Measurements from ENCODE around the gene CD93. TPM values are rescaled to one million over a fixed set of nuclear protein-coding genes. Genes with fewer than 3 reads are reported as not detected.

Gene CD93
- total and polyA plus RNA-seq, 4 donors: 1.5 to 16.0 (median 11.9) TPM

DNA sequence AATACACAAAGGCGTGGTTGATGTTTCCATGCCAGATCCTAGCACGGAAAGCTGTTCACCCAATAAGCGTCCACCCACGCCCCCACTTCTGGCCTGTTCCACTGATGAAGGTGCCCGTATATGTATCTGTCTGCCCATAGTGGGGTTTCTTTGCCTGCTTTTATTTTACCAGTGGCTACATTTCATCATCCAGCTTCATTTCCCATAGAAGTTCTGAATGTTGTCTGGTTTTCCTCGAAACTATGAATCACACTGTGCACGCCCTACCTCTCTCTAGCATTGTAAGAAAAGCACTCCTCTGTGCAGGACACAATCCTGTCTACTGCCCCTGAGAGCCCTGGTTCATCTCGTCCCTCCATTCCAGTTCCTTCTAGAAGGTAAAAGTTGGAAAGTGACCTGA lies 8.8 kb upstream of the CD93 start:
- no peaks in the 10 kb centered on the region for H3K36me3 ChIP-seq (ENCODE audit: control insufficient read depth in 4 of 4, insufficient read depth in 3 of 4, low read depth in 1 of 4, low read length in 3 of 4)
- WGBS: 84% methylated on average over 8 of the region's 8 CpGs
- H3K4me1 ChIP-seq (ENCODE audit: control insufficient read depth in 4 of 4, insufficient read depth in 4 of 4, low read length in 3 of 4): no peaks in the 10 kb centered on the region
- no peak for TF ChIP-seq TAF1 (conservative IDR thresholded peaks at IDR 0.05)
- no peak for TF ChIP-seq HNF4A (conservative IDR thresholded peaks at IDR 0.05)
- TF ChIP-seq, protein P1, sequence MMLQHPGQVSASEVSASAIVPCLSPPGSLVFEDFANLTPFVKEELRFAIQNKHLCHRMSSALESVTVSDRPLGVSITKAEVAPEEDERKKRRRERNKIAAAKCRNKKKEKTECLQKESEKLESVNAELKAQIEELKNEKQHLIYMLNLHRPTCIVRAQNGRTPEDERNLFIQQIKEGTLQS (IDR thresholded peaks at IDR 0.05): no peak
- TF ChIP-seq, protein P2, sequence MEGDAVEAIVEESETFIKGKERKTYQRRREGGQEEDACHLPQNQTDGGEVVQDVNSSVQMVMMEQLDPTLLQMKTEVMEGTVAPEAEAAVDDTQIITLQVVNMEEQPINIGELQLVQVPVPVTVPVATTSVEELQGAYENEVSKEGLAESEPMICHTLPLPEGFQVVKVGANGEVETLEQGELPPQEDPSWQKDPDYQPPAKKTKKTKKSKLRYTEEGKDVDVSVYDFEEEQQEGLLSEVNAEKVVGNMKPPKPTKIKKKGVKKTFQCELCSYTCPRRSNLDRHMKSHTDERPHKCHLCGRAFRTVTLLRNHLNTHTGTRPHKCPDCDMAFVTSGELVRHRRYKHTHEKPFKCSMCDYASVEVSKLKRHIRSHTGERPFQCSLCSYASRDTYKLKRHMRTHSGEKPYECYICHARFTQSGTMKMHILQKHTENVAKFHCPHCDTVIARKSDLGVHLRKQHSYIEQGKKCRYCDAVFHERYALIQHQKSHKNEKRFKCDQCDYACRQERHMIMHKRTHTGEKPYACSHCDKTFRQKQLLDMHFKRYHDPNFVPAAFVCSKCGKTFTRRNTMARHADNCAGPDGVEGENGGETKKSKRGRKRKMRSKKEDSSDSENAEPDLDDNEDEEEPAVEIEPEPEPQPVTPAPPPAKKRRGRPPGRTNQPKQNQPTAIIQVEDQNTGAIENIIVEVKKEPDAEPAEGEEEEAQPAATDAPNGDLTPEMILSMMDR (IDR thresholded peaks at IDR 0.05; ENCODE audit: low read depth, low read length, missing input control): no peak
- TF ChIP-seq YY1 (IDR thresholded peaks at IDR 0.05): no peak
- no peak for TF ChIP-seq NR2F2 (IDR thresholded peaks at IDR 0.05)
- TF ChIP-seq, protein P3, sequence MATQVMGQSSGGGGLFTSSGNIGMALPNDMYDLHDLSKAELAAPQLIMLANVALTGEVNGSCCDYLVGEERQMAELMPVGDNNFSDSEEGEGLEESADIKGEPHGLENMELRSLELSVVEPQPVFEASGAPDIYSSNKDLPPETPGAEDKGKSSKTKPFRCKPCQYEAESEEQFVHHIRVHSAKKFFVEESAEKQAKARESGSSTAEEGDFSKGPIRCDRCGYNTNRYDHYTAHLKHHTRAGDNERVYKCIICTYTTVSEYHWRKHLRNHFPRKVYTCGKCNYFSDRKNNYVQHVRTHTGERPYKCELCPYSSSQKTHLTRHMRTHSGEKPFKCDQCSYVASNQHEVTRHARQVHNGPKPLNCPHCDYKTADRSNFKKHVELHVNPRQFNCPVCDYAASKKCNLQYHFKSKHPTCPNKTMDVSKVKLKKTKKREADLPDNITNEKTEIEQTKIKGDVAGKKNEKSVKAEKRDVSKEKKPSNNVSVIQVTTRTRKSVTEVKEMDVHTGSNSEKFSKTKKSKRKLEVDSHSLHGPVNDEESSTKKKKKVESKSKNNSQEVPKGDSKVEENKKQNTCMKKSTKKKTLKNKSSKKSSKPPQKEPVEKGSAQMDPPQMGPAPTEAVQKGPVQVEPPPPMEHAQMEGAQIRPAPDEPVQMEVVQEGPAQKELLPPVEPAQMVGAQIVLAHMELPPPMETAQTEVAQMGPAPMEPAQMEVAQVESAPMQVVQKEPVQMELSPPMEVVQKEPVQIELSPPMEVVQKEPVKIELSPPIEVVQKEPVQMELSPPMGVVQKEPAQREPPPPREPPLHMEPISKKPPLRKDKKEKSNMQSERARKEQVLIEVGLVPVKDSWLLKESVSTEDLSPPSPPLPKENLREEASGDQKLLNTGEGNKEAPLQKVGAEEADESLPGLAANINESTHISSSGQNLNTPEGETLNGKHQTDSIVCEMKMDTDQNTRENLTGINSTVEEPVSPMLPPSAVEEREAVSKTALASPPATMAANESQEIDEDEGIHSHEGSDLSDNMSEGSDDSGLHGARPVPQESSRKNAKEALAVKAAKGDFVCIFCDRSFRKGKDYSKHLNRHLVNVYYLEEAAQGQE (IDR thresholded peaks at IDR 0.05): no peak
- TF ChIP-seq, protein P4, sequence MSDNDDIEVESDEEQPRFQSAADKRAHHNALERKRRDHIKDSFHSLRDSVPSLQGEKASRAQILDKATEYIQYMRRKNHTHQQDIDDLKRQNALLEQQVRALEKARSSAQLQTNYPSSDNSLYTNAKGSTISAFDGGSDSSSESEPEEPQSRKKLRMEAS (IDR thresholded peaks at IDR 0.05): no peak
- TF ChIP-seq FOXA2 (IDR thresholded peaks at IDR 0.05): no peak
- TF ChIP-seq RAD21 (IDR thresholded peaks at IDR 0.05): no peak
- TF ChIP-seq RXRA (IDR thresholded peaks at IDR 0.05): no peak
- TF ChIP-seq EGR1 (IDR thresholded peaks at IDR 0.05; ENCODE audit: low read depth in 2 of 2): no peak
- no peak for TF ChIP-seq HNF4G (IDR thresholded peaks at IDR 0.05)
- TF ChIP-seq GABPA (IDR thresholded peaks at IDR 0.05 in 1 of 2, conservative IDR thresholded peaks at IDR 0.05 in 1 of 2): no peak
- no peak for TF ChIP-seq SP1 (IDR thresholded peaks at IDR 0.05)
- TF ChIP-seq, protein P5, sequence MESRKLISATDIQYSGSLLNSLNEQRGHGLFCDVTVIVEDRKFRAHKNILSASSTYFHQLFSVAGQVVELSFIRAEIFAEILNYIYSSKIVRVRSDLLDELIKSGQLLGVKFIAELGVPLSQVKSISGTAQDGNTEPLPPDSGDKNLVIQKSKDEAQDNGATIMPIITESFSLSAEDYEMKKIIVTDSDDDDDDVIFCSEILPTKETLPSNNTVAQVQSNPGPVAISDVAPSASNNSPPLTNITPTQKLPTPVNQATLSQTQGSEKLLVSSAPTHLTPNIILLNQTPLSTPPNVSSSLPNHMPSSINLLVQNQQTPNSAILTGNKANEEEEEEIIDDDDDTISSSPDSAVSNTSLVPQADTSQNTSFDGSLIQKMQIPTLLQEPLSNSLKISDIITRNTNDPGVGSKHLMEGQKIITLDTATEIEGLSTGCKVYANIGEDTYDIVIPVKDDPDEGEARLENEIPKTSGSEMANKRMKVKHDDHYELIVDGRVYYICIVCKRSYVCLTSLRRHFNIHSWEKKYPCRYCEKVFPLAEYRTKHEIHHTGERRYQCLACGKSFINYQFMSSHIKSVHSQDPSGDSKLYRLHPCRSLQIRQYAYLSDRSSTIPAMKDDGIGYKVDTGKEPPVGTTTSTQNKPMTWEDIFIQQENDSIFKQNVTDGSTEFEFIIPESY (IDR thresholded peaks at IDR 0.05): no peak
- no peak for TF ChIP-seq FOXA1 (IDR thresholded peaks at IDR 0.05)
- no peak for TF ChIP-seq JUND (IDR thresholded peaks at IDR 0.05)
- no peak overlapping the region for H3K9ac ChIP-seq (ENCODE audit: low read depth in 1 of 2, low read length in 2 of 2)
- DNase-seq (ENCODE audit: low spot score): no peak
- H3K27me3 ChIP-seq (ENCODE audit: control insufficient read depth in 4 of 4, insufficient read depth in 4 of 4, low read length in 3 of 4): no peaks in the 10 kb centered on the region
- no peaks in the 10 kb centered on the region for H3K9me3 ChIP-seq (ENCODE audit: control insufficient read depth in 4 of 4, low read length in 3 of 4)
- H3K4me3 ChIP-seq (ENCODE audit: low read depth in 1 of 3, low read length in 3 of 3): no peak overlapping the region
- no peak overlapping the region for H3K27ac ChIP-seq (ENCODE audit: low read depth in 1 of 2, low read length in 2 of 2)
